Astrocyte (in vitro differentiated cells and primary cell): ENCODE results near the gene USP36.

Experiments used
- CTCF ChIP-seq: IDR thresholded peaks from 2 replicates; pipeline ENCODE4 v1.5.1; 2011; ENCODE audit warnings: low read depth, mild to moderate bottlenecking, inconsistent platforms, low read length, moderate library complexity; ENCODE audit not compliant: insufficient read depth
- EZH2 ChIP-seq: IDR thresholded peaks from 2 replicates; pipeline ENCODE4 v1.6.1; 2012; ENCODE audit warnings: mild to moderate bottlenecking, low read length, inconsistent platforms; ENCODE audit not compliant: insufficient read depth

GRCh38 chr17:78817123-78817522, 23.5 kb downstream of the USP36 start:
- no peak for TF ChIP-seq CTCF
- TF ChIP-seq EZH2 = no peak
